RWPE2 (cell line): Measurements from ENCODE around the gene LRRC37A3.
A peak's percentile ranks its signal among the peaks of the same experiment; 100 is the strongest.
"Not testable (repeated sequence)": the region's sequence is repeated elsewhere in the genome, so short reads cannot be mapped to it uniquely, and the experiment has no call there.

Experiments used
- ATAC-seq: fragments of 200-7000 bp; cut with Tn5 transposase; 3 replicates; pipeline ENCODE4 v1.9.1; 2021; ENCODE audit warnings: low read depth
- DNase-seq: peaks from one replicate; pipeline ENCODE4 v3.0.0-alpha.2; 2020; ENCODE audit warnings: low spot score
- H3K27ac ChIP-seq: fragments of 450-650 bp; 2 replicates; pipeline ENCODE4 v1.5.1; 2017; ENCODE audit warnings: mild to moderate bottlenecking; ENCODE audit not compliant: poor library complexity, severe bottlenecking
- H3K27me3 ChIP-seq: fragments of 250-450 bp; sonication (Bioruptor Pico); 2 replicates; pipeline ENCODE4 v1.5.1; 2021; ENCODE audit warnings: mild to moderate bottlenecking, moderate library complexity; ENCODE audit not compliant: insufficient read depth, poor library complexity, severe bottlenecking
- H3K36me3 ChIP-seq: fragments of 250-450 bp; sonication (Bioruptor Pico); 2 replicates; pipeline ENCODE4 v1.5.1; 2020; ENCODE audit warnings: low read depth, mild to moderate bottlenecking, moderate library complexity
- H3K4me1 ChIP-seq: fragments of 250-450 bp; sonication (Bioruptor Pico); 2 replicates; pipeline ENCODE4 v1.5.1; 2021; ENCODE audit warnings: mild to moderate bottlenecking, moderate library complexity; ENCODE audit not compliant: insufficient read depth, poor library complexity, severe bottlenecking
- H3K4me3 ChIP-seq: fragments of 250-450 bp; sonication (Bioruptor Pico); 2 replicates; pipeline ENCODE4 v1.5.1; 2021; ENCODE audit warnings: mild to moderate bottlenecking, moderate library complexity; ENCODE audit not compliant: severe bottlenecking
- H3K9me3 ChIP-seq: fragments of 250-450 bp; sonication (Bioruptor Pico); 2 replicates; pipeline ENCODE4 v1.5.1; 2021; ENCODE audit warnings: mild to moderate bottlenecking, moderate library complexity; ENCODE audit not compliant: severe bottlenecking
- CTCF ChIP-seq: fragments of 450-650 bp; IDR thresholded peaks from one replicate; pipeline ENCODE4 v1.5.1; 2017; ENCODE audit warnings: mild to moderate bottlenecking, moderate library complexity; ENCODE audit not compliant: poor library complexity, severe bottlenecking

Gene LRRC37A3

GRCh38 chr17:64930374-64930773 lies 11.1 kb upstream of the LRRC37A3 start:
- not testable (repeated sequence) for H3K27ac ChIP-seq, H3K36me3 ChIP-seq, H3K4me3 ChIP-seq, H3K4me1 ChIP-seq, H3K27me3 ChIP-seq, H3K9me3 ChIP-seq, DNase-seq, ATAC-seq

GRCh38 chr17:64929419-64930209 lies 10.3 kb upstream of the LRRC37A3 start:
- peak; percentile 78 for ATAC-seq
- not testable (repeated sequence) for H3K4me1 ChIP-seq, H3K4me3 ChIP-seq, H3K27ac ChIP-seq, H3K36me3 ChIP-seq, H3K27me3 ChIP-seq, DNase-seq, H3K9me3 ChIP-seq

- H3K36me3 ChIP-seq, H3K9me3 ChIP-seq, DNase-seq, ATAC-seq, H3K27ac ChIP-seq, H3K4me3 ChIP-seq, H3K4me1 ChIP-seq, H3K27me3 ChIP-seq: not testable (repeated sequence)
These were observed 9.4 kb upstream of the LRRC37A3 start for GRCh38 chr17:64928701-64929100.

- not testable (repeated sequence) for H3K9me3 ChIP-seq, H3K4me3 ChIP-seq, H3K4me1 ChIP-seq, H3K27me3 ChIP-seq, H3K27ac ChIP-seq, H3K36me3 ChIP-seq
- ATAC-seq (peak; percentile 69), DNase-seq (peak; percentile 58)
- TF ChIP-seq CTCF = peak; percentile 78
These were observed 8.2 kb upstream of the LRRC37A3 start for GRCh38 chr17:64927444-64927843.

GRCh38 chr17:64926430-64926829 lies 7.2 kb upstream of the LRRC37A3 start:
- not testable (repeated sequence) for ATAC-seq, H3K4me1 ChIP-seq, H3K9me3 ChIP-seq, H3K27me3 ChIP-seq, DNase-seq, H3K27ac ChIP-seq, H3K36me3 ChIP-seq, H3K4me3 ChIP-seq

GRCh38 chr17:64925244-64925643 lies 6.0 kb upstream of the LRRC37A3 start:
- not testable (repeated sequence) for DNase-seq, H3K4me1 ChIP-seq, H3K27me3 ChIP-seq, H3K9me3 ChIP-seq, H3K27ac ChIP-seq, H3K4me3 ChIP-seq, ATAC-seq, H3K36me3 ChIP-seq

GRCh38 chr17:64923051-64923568 lies 3.8 kb upstream of the LRRC37A3 start:
- H3K27ac ChIP-seq, ATAC-seq, H3K36me3 ChIP-seq, H3K4me3 ChIP-seq, H3K4me1 ChIP-seq, H3K27me3 ChIP-seq, H3K9me3 ChIP-seq, DNase-seq: not testable (repeated sequence)
